GM23248 (cell line): ENCODE results near the gene C12orf56.

Source experiments
- EZH2 ChIP-seq: fragments of 200-600 bp; sonication (generic); IDR thresholded peaks from 2 replicates; pipeline ENCODE4 v1.6.1; 2018; ENCODE audit warnings: antibody characterized with exemption, mild to moderate bottlenecking; ENCODE audit not compliant: insufficient read depth, poor library complexity, severe bottlenecking
- EZH2phosphoT487 ChIP-seq: fragments of 200-600 bp; sonication (generic); IDR thresholded peaks from 2 replicates; pipeline ENCODE4 v1.6.1; 2018; ENCODE audit warnings: antibody characterized with exemption, moderate library complexity, mild to moderate bottlenecking, low read depth; ENCODE audit not compliant: insufficient read depth

- TF ChIP-seq EZH2 = no peak
- no peak for TF ChIP-seq EZH2phosphoT487
These were observed 57.6 kb downstream of the C12orf56 start for GRCh38 chr12:64332938-64333337.
